ENCODE measurements around the gene SLC35F2.

- no peak for TF ChIP-seq POLR2A (IDR thresholded peaks at IDR 0.05)
- TF ChIP-seq, protein P1, sequence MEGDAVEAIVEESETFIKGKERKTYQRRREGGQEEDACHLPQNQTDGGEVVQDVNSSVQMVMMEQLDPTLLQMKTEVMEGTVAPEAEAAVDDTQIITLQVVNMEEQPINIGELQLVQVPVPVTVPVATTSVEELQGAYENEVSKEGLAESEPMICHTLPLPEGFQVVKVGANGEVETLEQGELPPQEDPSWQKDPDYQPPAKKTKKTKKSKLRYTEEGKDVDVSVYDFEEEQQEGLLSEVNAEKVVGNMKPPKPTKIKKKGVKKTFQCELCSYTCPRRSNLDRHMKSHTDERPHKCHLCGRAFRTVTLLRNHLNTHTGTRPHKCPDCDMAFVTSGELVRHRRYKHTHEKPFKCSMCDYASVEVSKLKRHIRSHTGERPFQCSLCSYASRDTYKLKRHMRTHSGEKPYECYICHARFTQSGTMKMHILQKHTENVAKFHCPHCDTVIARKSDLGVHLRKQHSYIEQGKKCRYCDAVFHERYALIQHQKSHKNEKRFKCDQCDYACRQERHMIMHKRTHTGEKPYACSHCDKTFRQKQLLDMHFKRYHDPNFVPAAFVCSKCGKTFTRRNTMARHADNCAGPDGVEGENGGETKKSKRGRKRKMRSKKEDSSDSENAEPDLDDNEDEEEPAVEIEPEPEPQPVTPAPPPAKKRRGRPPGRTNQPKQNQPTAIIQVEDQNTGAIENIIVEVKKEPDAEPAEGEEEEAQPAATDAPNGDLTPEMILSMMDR (IDR thresholded peaks at IDR 0.05), result no peak
Observed at GRCh38 chr11:107780775-107781174, 77.8 kb downstream of the SLC35F2 start.
